CD14-positive monocyte (primary cell): ENCODE results near the gene MOB3B. TPM values are rescaled to one million over a fixed set of nuclear protein-coding genes. Genes with fewer than 3 reads are reported as not detected.

ENCODE experiments used
- DNase-seq, 3 donors: peaks; one replicate each; pipeline ENCODE4 v3.0.0-alpha.2; 2011 to 2022
- H2AFZ ChIP-seq: 2 replicates; pipeline ENCODE4 v1.6.0; 2012; ENCODE audit warnings: mild to moderate bottlenecking, low read depth, low read length, inconsistent platforms; ENCODE audit not compliant: insufficient read depth, poor library complexity, severe bottlenecking
- H3K27ac ChIP-seq, 2 donors: 1 replicate in 1 of 2; 2 replicates in 1 of 2; pipeline ENCODE4 v1.5.1; 2012 to 2013; ENCODE audit warnings: low read length in 2 of 2, control low read depth in 1 of 2, inconsistent platforms in 1 of 2, low read depth in 1 of 2, mild to moderate bottlenecking in 1 of 2
- H3K27me3 ChIP-seq, 2 donors: one replicate each; pipeline versions ENCODE4 v1.6.0 to v1.6.1; 2011 to 2013; ENCODE audit warnings: low read length in 2 of 2; ENCODE audit not compliant: control insufficient read depth in 2 of 2, insufficient read depth in 2 of 2
- H3K36me3 ChIP-seq, 2 donors: replicated peaks in 1 of 2; 1 replicate in 1 of 2; 2 replicates in 1 of 2; pipeline versions ENCODE4 v1.5.1 to v1.6.1; 2012 to 2013; ENCODE audit warnings: low read length in 2 of 2, control low read depth in 1 of 2, inconsistent platforms in 1 of 2, mild to moderate bottlenecking in 1 of 2; ENCODE audit not compliant: insufficient read depth in 2 of 2, control insufficient read depth in 1 of 2
- H3K4me1 ChIP-seq, 2 donors: 1 replicate in 1 of 2; 2 replicates in 1 of 2; pipeline versions ENCODE4 v1.5.1 to v1.6.1; 2012 to 2013; ENCODE audit warnings: low read length in 2 of 2, control low read depth in 1 of 2, inconsistent platforms in 1 of 2, mild to moderate bottlenecking in 1 of 2, moderate library complexity in 1 of 2; ENCODE audit not compliant: insufficient read depth in 2 of 2, control insufficient read depth in 1 of 2
- H3K4me2 ChIP-seq: replicated peaks from 2 replicates; pipeline ENCODE3; 2012; ENCODE audit warnings: low read length, moderate library complexity, mild to moderate bottlenecking; ENCODE audit not compliant: poor library complexity, severe bottlenecking; ENCODE audit errors: extremely low read depth
- H3K4me3 ChIP-seq, 3 experiments: fragments of 200-600 bp in 1 of 3; sonication (generic) in 1 of 3; replicated peaks in 1 of 3; 1 replicate in 2 of 3; 2 replicates in 1 of 3; pipeline ENCODE4 v1.5.1; 2011 to 2013; ENCODE audit warnings: low read length in 3 of 3, mild to moderate bottlenecking in 3 of 3, control low read depth in 2 of 3, low read depth in 2 of 3, inconsistent platforms in 1 of 3, moderate library complexity in 1 of 3
- H3K79me2 ChIP-seq: 2 replicates; pipeline ENCODE4 v1.6.0; 2012; ENCODE audit warnings: mild to moderate bottlenecking, control low read depth, inconsistent platforms, low read length, moderate library complexity; ENCODE audit not compliant: insufficient read depth
- H3K9ac ChIP-seq: 2 replicates; pipeline ENCODE4 v1.6.0; 2017; ENCODE audit warnings: low read length, mild to moderate bottlenecking; ENCODE audit not compliant: insufficient read depth, poor library complexity, severe bottlenecking
- H3K9me3 ChIP-seq, 2 donors: replicated peaks in 1 of 2; 1 replicate in 1 of 2; 2 replicates in 1 of 2; pipeline versions ENCODE4 v1.5.1 to v1.6.1; 2012 to 2013; ENCODE audit warnings: low read length in 2 of 2, control low read depth in 1 of 2; ENCODE audit not compliant: control insufficient read depth in 1 of 2, insufficient read depth in 1 of 2
- H4K20me1 ChIP-seq: 2 replicates; pipeline ENCODE4 v1.6.0; 2012; ENCODE audit warnings: mild to moderate bottlenecking, low read length, control low read depth, moderate library complexity; ENCODE audit not compliant: insufficient read depth
- H3K27ac Mint-ChIP-seq, 7 donors: one replicate each; pipeline ENCODE4 v1.8.0; 2020; ENCODE audit warnings: mild to moderate bottlenecking in 7 of 7, mixed read lengths in 7 of 7, moderate library complexity in 6 of 7, inconsistent platforms in 2 of 7
- H3K27me3 Mint-ChIP-seq, 3 donors: one replicate each; pipeline ENCODE4 v1.8.0; 2021 to 2022; ENCODE audit warnings: low read depth in 3 of 3, mild to moderate bottlenecking in 3 of 3, mixed read lengths in 3 of 3, moderate library complexity in 3 of 3, inconsistent platforms in 1 of 3
- H3K36me3 Mint-ChIP-seq, 2 donors: one replicate each; pipeline ENCODE4 v1.8.0; 2020; ENCODE audit warnings: mixed read lengths in 2 of 2, inconsistent platforms in 1 of 2, mild to moderate bottlenecking in 1 of 2
- H3K4me1 Mint-ChIP-seq: one replicate; pipeline ENCODE4 v1.8.0; 2020; ENCODE audit warnings: mild to moderate bottlenecking, mixed read lengths
- H3K4me3 Mint-ChIP-seq, 2 donors: one replicate each; pipeline ENCODE4 v1.8.0; 2020; ENCODE audit warnings: mild to moderate bottlenecking in 2 of 2, mixed read lengths in 2 of 2, moderate library complexity in 1 of 2
- H3K9me3 Mint-ChIP-seq, 7 donors: one replicate each; pipeline ENCODE4 v1.8.0; 2020 to 2022; ENCODE audit warnings: mixed read lengths in 7 of 7, mild to moderate bottlenecking in 6 of 7, moderate library complexity in 6 of 7, inconsistent platforms in 2 of 7
- WGBS: methylation state at CpG from one replicate; pipeline ENCODE4 v1.1.5; 2013; ENCODE audit warnings: missing lambda C conversion rate; ENCODE audit not compliant: insufficient coverage; 5-methylcytosine and 5-hydroxymethylcytosine counted together
- intact Hi-C, 2 donors: fragments of 100-400 bp; cut with micrococcal nuclease; formaldehyde crosslinking; loops; one replicate each; pipeline versions ENCODE4 v1.15.0 to v1.15.1; 2023
- polyA plus RNA-seq, 3 donors: library from polyadenylated mRNA; depleted of rRNA in 1 of 3; unstranded in 2 of 3; stranded (reverse) in 1 of 3; fragments of 300-500 nt in 2 of 3; fragments of >200 nt in 1 of 3; fragmentation: Illumina TruSeq in 2 of 3; gene quantifications; 1 replicate in 2 of 3; 2 replicates in 1 of 3; pipeline ENCODE4 v1.2.3, GENCODE V29; 2012 to 2021
- TF ChIP-seq, protein P1 (sequence below): fragments of 200-600 bp; IDR thresholded peaks from one replicate; pipeline ENCODE4 v1.8.0; 2022; ENCODE audit warnings: antibody characterized with exemption, mild to moderate bottlenecking

Gene MOB3B
- polyA plus RNA-seq, 3 donors, result 1.2 to 2.2 (median 1.4) TPM

DNA sequence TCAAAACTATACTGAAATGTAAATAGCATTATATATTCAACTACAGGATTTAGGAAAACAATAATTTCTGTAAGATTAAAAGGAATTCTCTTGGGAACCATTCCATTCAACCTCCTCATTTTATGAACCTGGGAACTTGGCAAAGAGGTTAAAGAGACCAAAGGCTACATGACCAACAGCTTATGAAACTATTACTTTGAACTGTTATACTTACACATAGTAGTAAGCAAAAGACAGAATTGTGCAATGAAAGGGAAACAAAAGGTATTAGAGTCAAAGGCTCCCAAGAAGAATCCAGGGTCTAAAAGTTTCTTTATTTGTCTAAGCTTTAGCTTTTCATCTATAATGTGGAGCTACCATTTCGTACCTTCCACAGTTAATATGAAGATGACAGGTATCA, 36.5 kb upstream of the MOB3B start:
- Histone ChIP-seq H3K4me2 (peak overlapping the region; percentile 73), H3K79me2 (peaks cover 86% of the 10 kb centered on the region), H3K27ac (peak overlapping the region in 1 of 2 donors; percentile 85), H3K4me1 (peaks cover 72 to 87% of the 10 kb centered on the region in 2 donors), H2AFZ (no peak overlapping the region), H3K36me3 (peaks cover 25 to 54% of the 10 kb centered on the region in 2 donors), H4K20me1 (no peaks in the 10 kb centered on the region), H3K4me3 (peak overlapping the region in 2 of 3 experiments; percentile 9 to 67), H3K27me3 (no peaks in the 10 kb centered on the region), H3K9me3 (no peaks in the 10 kb centered on the region), H3K9ac (no peak overlapping the region)
- Mint-ChIP-seq H3K4me3 (peak overlapping the region in 1 of 2 donors; percentile 42), H3K36me3 (peaks cover 51 to 61% of the 10 kb centered on the region in 2 donors), H3K27me3 (peaks cover 0 to 4% (median 0%) of the 10 kb centered on the region in 3 donors), H3K9me3 (peaks cover 0 to 4% (median 0%) of the 10 kb centered on the region in 7 donors), H3K4me1 (peaks cover 73% of the 10 kb centered on the region), H3K27ac (peak overlapping the region; percentile 35 to 96 (median 87))
- TF ChIP-seq, protein P1, sequence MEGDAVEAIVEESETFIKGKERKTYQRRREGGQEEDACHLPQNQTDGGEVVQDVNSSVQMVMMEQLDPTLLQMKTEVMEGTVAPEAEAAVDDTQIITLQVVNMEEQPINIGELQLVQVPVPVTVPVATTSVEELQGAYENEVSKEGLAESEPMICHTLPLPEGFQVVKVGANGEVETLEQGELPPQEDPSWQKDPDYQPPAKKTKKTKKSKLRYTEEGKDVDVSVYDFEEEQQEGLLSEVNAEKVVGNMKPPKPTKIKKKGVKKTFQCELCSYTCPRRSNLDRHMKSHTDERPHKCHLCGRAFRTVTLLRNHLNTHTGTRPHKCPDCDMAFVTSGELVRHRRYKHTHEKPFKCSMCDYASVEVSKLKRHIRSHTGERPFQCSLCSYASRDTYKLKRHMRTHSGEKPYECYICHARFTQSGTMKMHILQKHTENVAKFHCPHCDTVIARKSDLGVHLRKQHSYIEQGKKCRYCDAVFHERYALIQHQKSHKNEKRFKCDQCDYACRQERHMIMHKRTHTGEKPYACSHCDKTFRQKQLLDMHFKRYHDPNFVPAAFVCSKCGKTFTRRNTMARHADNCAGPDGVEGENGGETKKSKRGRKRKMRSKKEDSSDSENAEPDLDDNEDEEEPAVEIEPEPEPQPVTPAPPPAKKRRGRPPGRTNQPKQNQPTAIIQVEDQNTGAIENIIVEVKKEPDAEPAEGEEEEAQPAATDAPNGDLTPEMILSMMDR, result no peak
- peak in 2 of 3 donors; percentile 24 to 50 for DNase-seq
- intact Hi-C loops, result no loop called here
- WGBS, result no CpG with 5 or more reads among the region's 1 CpG

DNA sequence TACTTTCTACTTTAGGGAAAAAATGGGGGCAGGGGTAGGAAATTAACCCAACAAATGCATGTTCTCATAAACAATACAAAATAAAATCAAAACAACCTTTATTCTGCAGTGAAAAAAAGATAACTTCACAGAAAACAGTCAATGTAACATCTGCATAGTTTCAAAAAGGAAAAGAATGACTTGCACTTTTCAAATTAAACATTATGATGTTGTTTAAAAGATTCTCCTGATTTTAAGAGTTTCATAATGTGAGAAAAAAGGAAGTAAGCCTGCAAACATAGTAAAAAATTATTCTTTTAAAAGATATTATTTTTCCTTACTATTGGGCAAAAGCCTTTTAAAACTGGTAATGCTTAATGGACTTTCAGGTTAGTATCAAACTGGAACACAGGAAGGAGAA, 36.1 kb upstream of the MOB3B start:
- H3K27ac Mint-ChIP-seq, result peak overlapping the region; percentile 87 to 96 (median 92)
- DNase-seq, result peak in 1 of 3 donors; percentile 49
- H3K4me1 ChIP-seq, result peaks cover 68 to 82% of the 10 kb centered on the region in 2 donors

More for the DNA sequence above, 36.1 kb upstream of the MOB3B start:
- no peak overlapping the region for H2AFZ ChIP-seq
- Mint-ChIP-seq H3K4me1 (peaks cover 69% of the 10 kb centered on the region), H3K9me3 (peaks cover 0 to 4% (median 0%) of the 10 kb centered on the region in 7 donors), H3K27me3 (peaks cover 0 to under 1% (median 0%) of the 10 kb centered on the region in 3 donors), H3K4me3 (peak overlapping the region; percentile 53 to 81), H3K36me3 (peaks cover 51 to 61% of the 10 kb centered on the region in 2 donors)
- peaks cover 29 to 58% of the 10 kb centered on the region in 2 donors for H3K36me3 ChIP-seq
- no peaks in the 10 kb centered on the region for H3K27me3 ChIP-seq
- no peaks in the 10 kb centered on the region for H3K9me3 ChIP-seq
- peaks cover 86% of the 10 kb centered on the region for H3K79me2 ChIP-seq
- H3K9ac ChIP-seq, result no peak overlapping the region
- H4K20me1 ChIP-seq, result no peaks in the 10 kb centered on the region
- intact Hi-C loops, result no loop called here
- peak overlapping the region; percentile 9 to 67 (median 16) for H3K4me3 ChIP-seq
- H3K4me2 ChIP-seq, result peak overlapping the region; percentile 73
- peak overlapping the region in 1 of 2 donors; percentile 85 for H3K27ac ChIP-seq
- TF ChIP-seq, protein P1, result no peak
